ENCODE results near the gene ABHD8.

Gene ABHD8

DNA sequence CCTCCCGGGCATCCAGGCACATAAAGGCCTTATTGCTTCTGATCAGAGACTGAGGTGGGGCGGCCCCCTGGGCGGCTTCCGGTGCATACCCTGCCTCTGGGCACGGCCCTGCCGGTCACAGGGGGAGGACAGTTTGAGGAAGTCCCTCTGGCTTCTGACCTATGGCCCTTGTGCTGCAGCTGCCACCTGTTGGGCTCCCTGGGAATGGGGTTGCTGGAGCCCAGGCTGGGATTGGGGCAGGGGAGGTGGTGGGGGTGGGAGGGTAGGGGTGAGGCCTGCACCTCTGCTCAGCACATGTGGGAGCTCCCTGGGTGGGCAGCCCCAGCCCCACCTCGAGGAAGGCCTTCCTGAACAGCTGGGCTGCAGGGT lies 20.7 kb upstream of the ABHD8 start:
- no peak for DNase-seq (ENCODE audit: extremely low spot score)
- TF ChIP-seq TARDBP (IDR thresholded peaks at IDR 0.05) (no peak), FOXM1 (IDR thresholded peaks at IDR 0.05; ENCODE audit: borderline replicate concordance) (no peak), FOXK2 (IDR thresholded peaks at IDR 0.05) (no peak), ARNT (IDR thresholded peaks at IDR 0.05) (no peak), FOXA1 (IDR thresholded peaks at IDR 0.05) (no peak), SP1 (IDR thresholded peaks at IDR 0.05) (no peak), L3MBTL2 (conservative IDR thresholded peaks at IDR 0.05) (no peak), HDGF (IDR thresholded peaks at IDR 0.05; ENCODE audit: borderline replicate concordance) (no peak)
- ChIA-PET CTCF (no interaction called here), POLR2A (interaction anchor here (1.6 kb wide), 1 partner anchor 15 kb away, joined by 5 read pairs; the partner anchor contains the start of gene DDA1)

DNA sequence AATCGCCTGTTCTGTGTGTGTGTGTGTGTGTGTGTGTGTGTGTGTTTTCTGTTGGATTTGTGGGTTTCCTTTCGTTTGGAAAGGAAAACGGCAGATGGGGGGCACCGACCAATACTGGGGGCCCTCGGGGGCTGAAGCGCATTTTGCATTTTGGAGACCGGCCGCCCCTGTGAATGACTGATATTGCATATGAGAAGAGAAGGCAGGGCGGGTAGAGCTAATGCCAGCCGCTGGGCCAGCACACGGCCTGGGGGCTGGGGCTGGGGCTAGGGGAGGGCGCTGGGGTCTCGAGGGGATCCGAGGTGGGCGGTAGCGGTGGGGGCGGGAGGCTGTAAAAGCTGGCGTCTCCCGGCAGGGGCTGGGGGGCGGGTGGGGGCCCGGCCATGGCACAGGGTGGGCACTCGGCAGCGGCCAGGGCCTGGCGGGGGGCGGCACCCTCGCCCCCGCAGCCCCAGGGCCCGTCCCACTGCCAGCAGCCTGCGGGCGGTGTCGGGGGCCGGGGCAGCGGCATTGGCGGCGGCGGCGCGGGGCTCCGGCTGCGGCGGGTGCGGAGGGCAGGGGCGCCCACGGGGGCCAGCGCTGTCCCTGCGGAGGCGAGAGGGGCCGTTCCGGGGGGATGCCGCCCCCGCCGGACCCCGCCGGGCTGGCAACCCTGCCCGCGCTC lies 20.2 kb upstream of the ABHD8 start:
- no peak for DNase-seq (ENCODE audit: extremely low spot score)
- no peak for TF ChIP-seq ARNT (IDR thresholded peaks at IDR 0.05)
- TF ChIP-seq, protein P1, sequence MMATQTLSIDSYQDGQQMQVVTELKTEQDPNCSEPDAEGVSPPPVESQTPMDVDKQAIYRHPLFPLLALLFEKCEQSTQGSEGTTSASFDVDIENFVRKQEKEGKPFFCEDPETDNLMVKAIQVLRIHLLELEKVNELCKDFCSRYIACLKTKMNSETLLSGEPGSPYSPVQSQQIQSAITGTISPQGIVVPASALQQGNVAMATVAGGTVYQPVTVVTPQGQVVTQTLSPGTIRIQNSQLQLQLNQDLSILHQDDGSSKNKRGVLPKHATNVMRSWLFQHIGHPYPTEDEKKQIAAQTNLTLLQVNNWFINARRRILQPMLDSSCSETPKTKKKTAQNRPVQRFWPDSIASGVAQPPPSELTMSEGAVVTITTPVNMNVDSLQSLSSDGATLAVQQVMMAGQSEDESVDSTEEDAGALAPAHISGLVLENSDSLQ (IDR thresholded peaks at IDR 0.05) = no peak
- TF ChIP-seq TARDBP (IDR thresholded peaks at IDR 0.05) = no peak
- no peak for TF ChIP-seq FOXK2 (IDR thresholded peaks at IDR 0.05)
- TF ChIP-seq SUZ12 (IDR thresholded peaks at IDR 0.05) = no peak
- no peak for TF ChIP-seq ELF4 (IDR thresholded peaks at IDR 0.05)
- no peak for TF ChIP-seq LEF1 (IDR thresholded peaks at IDR 0.05; ENCODE audit: borderline replicate concordance)
- no peak for TF ChIP-seq FOXA1 (IDR thresholded peaks at IDR 0.05)
- no peak for TF ChIP-seq HDGF (IDR thresholded peaks at IDR 0.05; ENCODE audit: borderline replicate concordance)
- no peak for TF ChIP-seq ZNF384 (IDR thresholded peaks at IDR 0.05)
- no peak for TF ChIP-seq SP1 (IDR thresholded peaks at IDR 0.05)
- TF ChIP-seq CTBP1 (IDR thresholded peaks at IDR 0.05; ENCODE audit: borderline replicate concordance) = no peak
- TF ChIP-seq BHLHE40 (IDR thresholded peaks at IDR 0.05; ENCODE audit: borderline replicate concordance) = no peak
- no peak for TF ChIP-seq FOXM1 (IDR thresholded peaks at IDR 0.05; ENCODE audit: borderline replicate concordance)
- TF ChIP-seq L3MBTL2 (conservative IDR thresholded peaks at IDR 0.05) = no peak
- ChIA-PET POLR2A (interaction anchor here (1.6 to 1.7 kb wide), 2 partner anchors 9 to 14 kb away, joined by 5 to 8 read pairs; partner anchors contain the start of gene DDA1), CTCF (no interaction called here)

DNA sequence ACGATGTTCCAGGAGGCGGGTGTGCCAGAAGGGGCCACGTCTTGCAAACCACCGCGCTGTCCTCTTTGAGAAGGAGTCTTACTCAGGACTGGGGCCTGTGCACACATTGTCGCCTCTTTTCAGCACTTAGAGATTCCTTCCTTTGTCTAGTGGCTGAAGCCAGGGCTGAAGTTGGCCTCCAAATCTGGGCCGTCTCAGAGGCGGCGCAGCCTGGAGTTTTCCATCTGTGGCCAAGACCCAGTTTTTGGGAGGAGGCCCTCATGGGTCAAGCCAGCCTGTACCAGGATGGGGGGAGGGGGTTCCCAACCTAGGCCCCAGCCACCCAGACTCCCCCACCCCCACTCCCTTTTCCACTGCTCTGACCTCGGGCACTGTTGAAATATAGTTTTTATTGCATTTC lies 19.6 kb upstream of the ABHD8 start:
- CTCF ChIA-PET = no interaction called here

DNA sequence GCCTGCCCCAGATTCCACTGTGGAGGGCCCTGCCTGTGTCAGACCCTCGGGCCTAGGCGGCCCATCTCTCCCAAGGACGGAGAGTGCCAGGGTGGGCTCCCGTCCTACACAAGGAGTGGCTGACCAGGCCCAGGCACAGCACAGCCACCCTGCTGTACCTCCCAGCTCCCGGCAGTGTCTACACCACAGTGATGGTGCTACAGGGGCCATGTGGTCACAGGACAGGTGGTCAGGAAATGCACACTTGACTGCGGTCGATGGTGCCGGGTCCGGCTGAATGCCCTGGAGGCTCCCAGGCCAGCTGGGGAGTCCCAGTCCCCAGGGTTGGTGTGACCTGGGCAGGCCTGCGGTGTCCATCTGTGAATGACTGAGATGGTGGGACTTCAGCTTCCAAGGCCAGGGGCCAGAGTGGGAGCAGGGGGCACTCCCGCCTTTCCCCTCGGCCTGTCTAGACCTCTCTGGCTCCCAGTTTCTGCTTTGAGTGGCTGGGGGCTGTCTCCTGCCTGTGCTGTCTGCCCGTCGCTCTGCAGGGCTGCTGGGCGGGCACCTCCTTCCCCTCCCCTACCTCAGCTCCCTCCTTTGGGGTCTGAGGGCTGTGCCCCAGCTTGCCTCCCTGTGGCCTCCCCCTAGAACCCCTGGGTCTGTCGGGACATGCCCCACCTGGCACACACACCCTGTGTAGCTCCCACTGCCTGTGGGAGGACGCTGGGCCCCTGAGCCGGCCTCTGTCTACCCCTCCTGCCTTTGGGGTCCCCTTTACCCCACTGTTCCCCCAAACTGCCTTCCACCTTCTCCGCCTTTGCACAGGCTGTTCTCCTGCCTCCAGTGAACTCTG lies 18.6 kb upstream of the ABHD8 start:
- POLR2A ChIA-PET = interaction anchor here (1.0 to 1.7 kb wide), 3 partner anchors 9 to 13 kb away, joined by 5 to 8 read pairs (median 5); partner anchors contain the start of gene DDA1
- TF ChIP-seq ZNF384 (IDR thresholded peaks at IDR 0.05) (no peak), HDGF (IDR thresholded peaks at IDR 0.05; ENCODE audit: borderline replicate concordance) (no peak), SP1 (IDR thresholded peaks at IDR 0.05) (no peak), SUZ12 (IDR thresholded peaks at IDR 0.05) (no peak), ELF4 (IDR thresholded peaks at IDR 0.05) (no peak), FOXM1 (IDR thresholded peaks at IDR 0.05; ENCODE audit: borderline replicate concordance) (no peak), CTBP1 (IDR thresholded peaks at IDR 0.05; ENCODE audit: borderline replicate concordance) (no peak), FOXA1 (IDR thresholded peaks at IDR 0.05) (no peak), BHLHE40 (IDR thresholded peaks at IDR 0.05; ENCODE audit: borderline replicate concordance) (no peak), NFRKB (IDR thresholded peaks at IDR 0.05) (no peak), L3MBTL2 (conservative IDR thresholded peaks at IDR 0.05) (no peak), FOXK2 (IDR thresholded peaks at IDR 0.05) (no peak), ARNT (IDR thresholded peaks at IDR 0.05) (no peak), TARDBP (IDR thresholded peaks at IDR 0.05) (no peak), LEF1 (IDR thresholded peaks at IDR 0.05; ENCODE audit: borderline replicate concordance) (no peak)
- TF ChIP-seq, protein P1 (IDR thresholded peaks at IDR 0.05) = no peak
- CTCF ChIA-PET = no interaction called here
- no peak for DNase-seq (ENCODE audit: extremely low spot score)

More for the DNA sequence above, 19.6 kb upstream of the ABHD8 start:
- POLR2A ChIA-PET = interaction anchor here (1.7 kb wide), 1 partner anchor 10 kb away, joined by 8 read pairs; no protein-coding TSS in a partner anchor
- no peak for TF ChIP-seq FOXM1 (IDR thresholded peaks at IDR 0.05; ENCODE audit: borderline replicate concordance)
- DNase-seq (ENCODE audit: extremely low spot score) = no peak

DNA sequence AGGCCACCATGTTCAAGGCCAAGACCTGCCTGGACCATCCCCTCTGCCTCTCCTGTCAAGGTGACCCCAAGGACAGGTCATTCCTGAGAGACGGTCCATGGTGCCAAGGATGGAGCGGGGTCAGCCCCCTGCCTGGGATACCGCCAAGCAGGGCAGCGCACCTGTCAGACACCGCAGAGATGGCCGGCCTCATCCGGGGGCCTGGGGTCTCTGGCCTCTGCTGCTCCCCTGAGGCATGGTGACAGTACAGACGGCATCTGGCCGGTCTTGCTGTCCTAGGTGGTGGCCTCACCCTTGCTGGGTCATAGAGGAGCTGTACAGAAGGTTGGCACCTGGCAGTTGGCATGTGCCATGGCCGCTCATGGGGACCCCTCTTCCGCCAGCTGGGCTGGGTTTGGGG lies 17.2 kb upstream of the ABHD8 start:
- no peak for TF ChIP-seq HDGF (IDR thresholded peaks at IDR 0.05; ENCODE audit: borderline replicate concordance)
- TF ChIP-seq FOXA1 (IDR thresholded peaks at IDR 0.05) = no peak
- ChIA-PET CTCF (no interaction called here), POLR2A (interaction anchor here (1.7 kb wide), 1 partner anchor 11 kb away, joined by 5 read pairs; the partner anchor contains the start of gene DDA1)
- DNase-seq (ENCODE audit: extremely low spot score) = no peak

DNA sequence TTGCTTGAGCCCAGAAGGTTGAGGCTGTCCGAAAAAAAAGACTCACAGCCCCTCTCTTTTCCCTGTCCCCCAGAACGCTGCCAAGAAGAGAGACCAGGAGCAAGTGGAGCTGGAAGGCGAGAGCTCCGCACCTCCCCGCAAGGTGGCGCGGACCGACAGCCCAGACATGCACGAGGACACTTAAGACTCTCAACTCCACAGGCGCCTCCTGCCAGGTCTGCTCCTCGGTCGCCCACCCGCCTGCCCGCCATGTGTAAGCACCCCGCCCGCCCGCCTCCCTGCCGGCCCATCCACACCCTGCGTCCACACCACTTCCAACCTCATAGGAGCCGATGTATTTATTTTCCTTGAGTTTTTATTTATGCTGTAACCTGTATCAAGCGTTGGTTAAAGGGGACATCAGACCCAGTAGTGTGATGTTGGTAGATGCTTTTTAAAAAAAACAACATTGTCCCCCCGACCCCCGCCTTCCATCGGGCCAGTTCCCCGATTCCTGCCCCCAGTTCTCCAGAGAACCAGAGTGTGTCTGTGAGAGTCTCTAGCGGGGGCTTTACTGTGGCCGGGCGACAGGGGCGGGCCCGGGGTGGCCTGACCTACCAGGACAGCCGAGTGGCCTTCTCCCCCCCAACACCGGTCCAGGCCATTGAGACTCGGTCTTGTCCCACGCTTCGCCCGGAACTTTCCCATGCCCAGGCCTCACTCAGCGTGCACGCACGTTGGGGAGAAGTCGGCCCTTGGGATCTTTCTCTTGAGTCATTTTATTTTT lies 16.4 kb upstream of the ABHD8 start:
- no peak for TF ChIP-seq FOXA1 (IDR thresholded peaks at IDR 0.05)
- no peak for TF ChIP-seq ZNF384 (IDR thresholded peaks at IDR 0.05)
- TF ChIP-seq, protein P1 (IDR thresholded peaks at IDR 0.05) = no peak
- TF ChIP-seq ELF4 (IDR thresholded peaks at IDR 0.05) = no peak
- TF ChIP-seq SUZ12 (IDR thresholded peaks at IDR 0.05) = no peak
- no peak for TF ChIP-seq FOXK2 (IDR thresholded peaks at IDR 0.05)
- no peak for TF ChIP-seq LEF1 (IDR thresholded peaks at IDR 0.05; ENCODE audit: borderline replicate concordance)
- TF ChIP-seq HDGF (IDR thresholded peaks at IDR 0.05; ENCODE audit: borderline replicate concordance) = no peak
- TF ChIP-seq BHLHE40 (IDR thresholded peaks at IDR 0.05; ENCODE audit: borderline replicate concordance) = no peak
- no peak for TF ChIP-seq CTBP1 (IDR thresholded peaks at IDR 0.05; ENCODE audit: borderline replicate concordance)
- TF ChIP-seq NFRKB (IDR thresholded peaks at IDR 0.05) = no peak
- TF ChIP-seq ARNT (IDR thresholded peaks at IDR 0.05) = no peak
- no peak for TF ChIP-seq FOXM1 (IDR thresholded peaks at IDR 0.05; ENCODE audit: borderline replicate concordance)
- no peak for TF ChIP-seq L3MBTL2 (conservative IDR thresholded peaks at IDR 0.05)
- no peak for TF ChIP-seq SP1 (IDR thresholded peaks at IDR 0.05)
- TF ChIP-seq TARDBP (IDR thresholded peaks at IDR 0.05) = no peak
- ChIA-PET POLR2A (interaction anchor here (1.2 kb wide), 1 partner anchor 10 kb away, joined by 4 read pairs; no protein-coding TSS in a partner anchor), CTCF (interaction anchor here (0.6 kb wide), 1 partner anchor 16 kb away, joined by 3 read pairs; no protein-coding TSS in a partner anchor)
- no peak for DNase-seq (ENCODE audit: extremely low spot score)

Measured in HEK293T (cell line).